22Rv1 (cell line): ENCODE data around the gene BATF2.
A peak's percentile ranks its signal among the peaks of the same experiment; 100 is the strongest.

Experiments used
- H3K27ac ChIP-seq: fragments of 450-650 bp; 2 replicates; pipeline ENCODE4 v1.5.1; 2017
- CTCF ChIP-seq: fragments of 450-650 bp; IDR thresholded peaks from 2 replicates; pipeline ENCODE4 v1.5.1; 2017; ENCODE audit warnings: mild to moderate bottlenecking
- ZFX ChIP-seq: fragments of 450-650 bp; IDR thresholded peaks from 2 replicates; pipeline ENCODE4 v1.6.1; 2017; ENCODE audit warnings: antibody characterized with exemption, borderline replicate concordance

The BATF2 gene

DNA sequence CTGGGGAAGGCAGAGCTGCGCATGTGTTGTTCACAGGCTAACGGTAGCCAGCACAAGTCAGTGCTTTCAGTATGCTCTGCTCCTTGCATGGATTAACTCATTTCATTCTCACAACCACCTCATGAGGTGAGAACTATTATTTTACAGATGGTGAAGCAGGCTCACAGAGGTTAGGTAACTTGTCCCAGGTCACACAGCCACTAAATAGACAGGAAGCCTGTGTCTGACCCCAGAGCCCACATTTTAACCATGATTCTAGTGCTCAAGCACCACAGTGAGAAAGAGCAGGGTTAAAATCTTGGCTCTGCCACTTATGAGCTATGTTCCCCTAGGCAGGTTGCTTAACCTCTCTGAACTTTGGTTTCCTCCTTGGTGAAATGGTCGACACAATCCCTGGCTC, 24.2 kb upstream of the BATF2 start:
- no peak for TF ChIP-seq ZFX
- no peak for TF ChIP-seq CTCF
- H3K27ac ChIP-seq = no peak overlapping the region

- TF ChIP-seq CTCF = no peak
- TF ChIP-seq ZFX = no peak
- H3K27ac ChIP-seq = no peak overlapping the region
These were observed 23.1 kb upstream of the BATF2 start for GRCh38 chr11:65019824-65020223.

GRCh38 chr11:65017937-65018336, 21.2 kb upstream of the BATF2 start:
- TF ChIP-seq ZFX (no peak), CTCF (no peak)
- no peak overlapping the region for H3K27ac ChIP-seq

- H3K27ac ChIP-seq = no peak overlapping the region
These were observed 19.9 kb upstream of the BATF2 start for GRCh38 chr11:65016705-65017104.

GRCh38 chr11:65014726-65015227, 18.0 kb upstream of the BATF2 start:
- no peak for TF ChIP-seq ZFX
- TF ChIP-seq CTCF = no peak
- H3K27ac ChIP-seq = peak overlapping the region; percentile 83

More at GRCh38 chr11:65016705-65017104, 19.9 kb upstream of the BATF2 start:
- TF ChIP-seq ZFX (no peak), CTCF (no peak)

DNA sequence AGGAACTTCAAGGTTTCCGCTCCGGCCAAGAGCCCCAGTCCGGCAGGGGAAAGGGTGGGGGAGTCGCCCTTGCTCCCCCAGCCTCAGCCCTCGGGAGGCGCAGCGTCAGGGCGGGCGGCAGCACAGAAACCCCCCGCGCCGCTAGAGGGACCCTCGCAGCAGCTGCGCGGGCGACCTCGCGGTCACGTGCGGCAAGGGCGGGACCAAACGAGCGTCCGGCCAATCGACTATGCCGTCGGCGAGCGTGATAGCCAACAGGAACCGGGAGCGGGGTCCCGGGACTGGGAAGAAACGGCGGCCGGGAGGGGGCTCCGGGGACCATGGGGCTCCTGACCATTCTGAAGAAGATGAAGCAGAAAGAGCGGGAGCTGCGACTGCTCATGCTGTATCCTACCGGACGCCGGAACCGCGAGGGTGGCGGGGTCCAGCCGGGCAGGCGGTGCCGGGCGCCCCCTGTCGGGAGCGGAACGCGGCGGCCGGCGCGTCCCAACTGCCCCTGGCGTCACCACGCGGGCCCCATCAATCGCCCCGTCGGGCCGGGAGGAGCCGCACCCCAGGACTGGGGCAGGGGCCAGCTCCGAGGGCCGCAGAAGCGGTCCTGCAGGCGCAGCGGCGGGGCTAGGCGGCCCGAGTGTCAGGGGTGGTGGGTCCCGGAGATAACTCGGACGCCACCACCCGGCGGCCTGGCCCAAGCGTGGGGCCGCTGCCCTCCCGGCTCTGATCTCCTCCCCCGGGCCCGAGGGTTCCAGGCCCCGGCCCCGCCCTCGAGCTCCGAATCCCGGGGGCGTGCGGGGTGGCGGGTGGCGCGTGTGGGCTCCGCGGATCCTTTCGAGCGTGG, 17.3 kb upstream of the BATF2 start, which contains the start of gene ARL2:
Gene ARL2 (plus strand): TSS at position 273 of the 838 bp plus-strand sequence. CDS start 48 bp downstream, at position 321.
- TF ChIP-seq CTCF (peak; percentile 96), ZFX (no peak)
- H3K27ac ChIP-seq = peak within 1 kb of the TSS; percentile 83
